Inferior parietal cortex (tissue), 1 donor: ENCODE measurements around the gene STAMBP.

Experiments used
- DNase-seq: peaks from one replicate; pipeline ENCODE4 v3.0.0-alpha.2; 2016; ENCODE audit errors: extremely low spot score

The STAMBP gene

GRCh38 chr2:73906847-73907505, 78.2 kb downstream of the STAMBP start:
- DNase-seq = no peak

GRCh38 chr2:73907840-73908452, 79.2 kb downstream of the STAMBP start:
- DNase-seq = no peak

GRCh38 chr2:73908689-73909652, 80.2 kb downstream of the STAMBP start:
- no peak for DNase-seq

- DNase-seq = no peak
Measured at GRCh38 chr2:73910873-73911547, 82.2 kb downstream of the STAMBP start.

GRCh38 chr2:73911548-73912208, 82.9 kb downstream of the STAMBP start:
- no peak for DNase-seq

- DNase-seq = no peak
Measured at GRCh38 chr2:73913414-73914054, 84.8 kb downstream of the STAMBP start.

- DNase-seq = no peak
Measured at GRCh38 chr2:73914667-73915066, 85.9 kb downstream of the STAMBP start.

GRCh38 chr2:73915437-73915993, 86.8 kb downstream of the STAMBP start:
- DNase-seq = no peak

GRCh38 chr2:73916666-73917065, 87.9 kb downstream of the STAMBP start:
- no peak for DNase-seq

- no peak for DNase-seq
Measured at GRCh38 chr2:73917296-73917695, 88.5 kb downstream of the STAMBP start.

- no peak for DNase-seq
Measured at GRCh38 chr2:73917696-73918207, 89.0 kb downstream of the STAMBP start.

- DNase-seq = no peak
Measured at GRCh38 chr2:73918856-73919255, 90.1 kb downstream of the STAMBP start.

- no peak for DNase-seq
Measured at GRCh38 chr2:73919596-73920228, 91.0 kb downstream of the STAMBP start.

GRCh38 chr2:73920577-73921545, 92.1 kb downstream of the STAMBP start:
- DNase-seq = no peak

GRCh38 chr2:73921581-73921980, 92.8 kb downstream of the STAMBP start:
- no peak for DNase-seq

GRCh38 chr2:73922681-73923080, 93.9 kb downstream of the STAMBP start:
- no peak for DNase-seq
